ENCODE data around the gene MUC2.

MUC2 gene

GRCh38 chr11:1074244-1075221 is at the start of gene MUC2:
Gene MUC2 (plus strand): TSS chr11:1074874.
- no peaks in the 10 kb centered on the region for H3K9me3 Mint-ChIP-seq

GRCh38 chr11:1025410-1026162 is 49.1 kb upstream of the MUC2 start:
- H3K4me3 Mint-ChIP-seq = no peak overlapping the region
- H3K27ac Mint-ChIP-seq = no peak overlapping the region
- no peaks in the 10 kb centered on the region for H3K9me3 Mint-ChIP-seq
- no peaks in the 10 kb centered on the region for H3K4me1 Mint-ChIP-seq
- no peaks in the 10 kb centered on the region for H3K27me3 Mint-ChIP-seq
- H3K36me3 Mint-ChIP-seq = no peaks in the 10 kb centered on the region

More at GRCh38 chr11:1074244-1075221, at the start of gene MUC2:
- Mint-ChIP-seq H3K4me1 (no peaks in the 10 kb centered on the region), H3K36me3 (no peaks in the 10 kb centered on the region), H3K27ac (no peak within 1 kb of the TSS), H3K27me3 (peaks cover 2% of the 10 kb centered on the region), H3K4me3 (no peak within 1 kb of the TSS)

DNA sequence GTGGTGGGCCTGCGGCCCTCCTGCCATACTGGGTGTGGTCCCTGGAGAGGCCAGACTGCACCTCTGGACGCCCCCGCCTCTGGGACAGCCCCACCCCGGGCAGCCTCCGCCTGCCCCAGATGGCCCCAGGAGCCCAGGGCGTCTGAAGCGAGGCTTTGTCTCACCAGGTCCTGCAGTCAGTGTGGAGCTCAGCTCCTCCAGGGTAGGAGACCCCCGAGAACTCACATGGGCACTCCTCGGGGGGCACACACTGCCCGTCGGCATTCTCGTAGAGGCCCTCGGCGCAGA is 48.6 kb upstream of the MUC2 start:
- no peaks in the 10 kb centered on the region for H3K36me3 Mint-ChIP-seq
- no peaks in the 10 kb centered on the region for H3K27me3 Mint-ChIP-seq
- no peaks in the 10 kb centered on the region for H3K4me1 Mint-ChIP-seq
- H3K9me3 Mint-ChIP-seq = no peaks in the 10 kb centered on the region
- no peak overlapping the region for H3K27ac Mint-ChIP-seq
- no peak overlapping the region for H3K4me3 Mint-ChIP-seq

DNA sequence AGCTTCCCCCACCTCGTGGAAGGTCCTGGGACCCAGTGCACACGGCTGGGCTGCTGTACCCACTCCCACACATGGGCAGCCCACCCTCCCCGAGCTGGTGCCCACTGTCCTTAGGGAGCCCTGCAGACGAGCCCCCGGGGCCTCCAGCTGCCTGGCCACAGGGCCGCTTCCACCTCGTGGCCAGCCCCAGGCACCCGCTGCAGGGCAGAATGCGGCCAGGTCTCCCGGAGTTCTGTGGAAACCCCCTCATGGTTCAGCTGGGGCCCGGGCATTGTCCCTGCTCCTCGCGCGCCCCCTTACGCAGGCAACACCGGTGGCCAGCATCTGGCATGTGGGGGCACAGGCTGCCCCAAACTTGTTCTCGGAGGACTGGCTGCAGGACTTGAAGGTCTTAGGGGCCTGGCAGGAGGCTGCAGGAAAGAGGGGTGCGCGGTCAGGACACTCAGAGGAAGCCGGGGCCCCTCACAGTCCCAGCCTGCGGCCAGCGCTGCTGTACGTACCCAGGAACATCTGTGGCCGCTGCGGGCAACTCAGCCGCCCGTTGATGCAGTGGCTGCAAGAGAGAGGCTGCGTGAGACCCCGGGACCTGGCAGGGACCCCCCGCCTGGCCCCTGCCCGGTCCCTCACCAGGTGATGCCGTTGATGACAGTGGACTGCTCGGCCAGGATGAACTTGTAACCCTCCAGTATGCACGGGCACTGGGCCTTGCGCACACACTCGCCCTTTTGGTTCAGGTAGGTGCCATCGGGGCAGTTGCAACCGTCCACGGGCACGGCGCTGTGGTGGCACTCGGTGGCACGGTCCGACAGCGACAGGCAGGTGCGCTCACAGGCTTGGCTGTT is 47.8 kb upstream of the MUC2 start:
- Mint-ChIP-seq H3K27me3 (no peaks in the 10 kb centered on the region), H3K4me1 (no peaks in the 10 kb centered on the region), H3K36me3 (no peaks in the 10 kb centered on the region), H3K4me3 (no peak overlapping the region), H3K9me3 (no peaks in the 10 kb centered on the region), H3K27ac (no peak overlapping the region)

DNA sequence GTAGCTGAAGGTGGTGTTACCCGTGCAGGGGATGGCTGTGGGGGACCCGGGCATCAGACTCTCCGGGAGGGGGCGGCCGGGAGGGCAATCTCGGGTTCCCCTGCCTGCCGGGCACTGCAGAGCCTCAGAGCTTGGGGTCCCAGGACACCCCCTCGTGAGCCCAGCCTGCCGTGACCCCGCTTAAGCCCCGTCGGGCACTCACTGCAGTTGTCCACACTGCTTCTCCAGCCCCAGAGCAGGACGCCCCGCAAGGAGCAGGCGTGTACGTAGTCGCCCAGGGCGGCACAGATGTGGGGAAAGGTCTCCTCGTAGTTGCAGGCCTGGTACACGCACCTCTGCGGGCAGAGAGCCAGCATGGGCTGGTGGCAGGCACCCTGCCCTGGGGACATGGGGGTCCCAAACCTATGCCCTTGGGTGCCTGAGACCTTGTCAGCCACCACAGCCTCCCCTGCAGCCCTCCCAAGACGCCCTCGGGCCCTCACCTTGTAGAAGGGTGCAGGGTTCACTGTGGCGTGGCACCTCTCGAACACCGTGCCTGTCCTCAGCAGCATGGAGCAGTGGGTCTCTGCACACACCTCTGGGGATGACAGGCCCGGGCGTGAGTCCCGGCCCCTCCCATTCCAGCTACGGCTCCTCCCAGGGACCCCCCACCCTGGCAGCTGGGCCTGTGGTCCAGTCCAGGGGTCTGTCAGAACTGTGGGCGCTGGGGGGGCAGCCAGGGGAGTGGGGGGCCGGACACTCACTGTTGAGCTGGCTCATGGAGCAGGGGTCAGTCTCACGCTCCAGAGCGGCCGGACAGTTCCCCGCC is 47.0 kb upstream of the MUC2 start:
- Mint-ChIP-seq H3K9me3 (no peaks in the 10 kb centered on the region), H3K36me3 (no peaks in the 10 kb centered on the region)

DNA sequence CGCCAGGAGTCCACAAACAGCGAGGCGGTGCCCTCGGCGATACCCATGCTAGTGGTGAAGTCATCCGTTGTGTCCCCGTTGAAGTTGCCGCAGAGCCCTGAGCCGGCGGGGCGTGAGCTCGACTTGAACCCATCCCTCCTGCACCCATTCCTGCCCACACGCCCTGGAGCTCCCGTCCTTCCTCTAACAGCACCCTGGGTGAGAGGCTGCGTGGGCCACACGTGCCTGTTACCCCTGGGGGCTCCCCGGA is 46.5 kb upstream of the MUC2 start:
- H3K9me3 Mint-ChIP-seq = no peaks in the 10 kb centered on the region
- H3K4me1 Mint-ChIP-seq = no peaks in the 10 kb centered on the region
- H3K27ac Mint-ChIP-seq = no peak overlapping the region
- H3K36me3 Mint-ChIP-seq = no peaks in the 10 kb centered on the region
- no peak overlapping the region for H3K4me3 Mint-ChIP-seq
- H3K27me3 Mint-ChIP-seq = no peaks in the 10 kb centered on the region

More for the DNA sequence above, 47.0 kb upstream of the MUC2 start:
- no peaks in the 10 kb centered on the region for H3K4me1 Mint-ChIP-seq
- H3K4me3 Mint-ChIP-seq = no peak overlapping the region
- no peaks in the 10 kb centered on the region for H3K27me3 Mint-ChIP-seq
- no peak overlapping the region for H3K27ac Mint-ChIP-seq

- no peak overlapping the region for H3K27ac Mint-ChIP-seq
- H3K36me3 Mint-ChIP-seq = no peaks in the 10 kb centered on the region
- no peaks in the 10 kb centered on the region for H3K9me3 Mint-ChIP-seq
- no peak overlapping the region for H3K4me3 Mint-ChIP-seq
- no peaks in the 10 kb centered on the region for H3K4me1 Mint-ChIP-seq
- no peaks in the 10 kb centered on the region for H3K27me3 Mint-ChIP-seq
Observed at GRCh38 chr11:1028616-1029015, 46.1 kb upstream of the MUC2 start.

DNA sequence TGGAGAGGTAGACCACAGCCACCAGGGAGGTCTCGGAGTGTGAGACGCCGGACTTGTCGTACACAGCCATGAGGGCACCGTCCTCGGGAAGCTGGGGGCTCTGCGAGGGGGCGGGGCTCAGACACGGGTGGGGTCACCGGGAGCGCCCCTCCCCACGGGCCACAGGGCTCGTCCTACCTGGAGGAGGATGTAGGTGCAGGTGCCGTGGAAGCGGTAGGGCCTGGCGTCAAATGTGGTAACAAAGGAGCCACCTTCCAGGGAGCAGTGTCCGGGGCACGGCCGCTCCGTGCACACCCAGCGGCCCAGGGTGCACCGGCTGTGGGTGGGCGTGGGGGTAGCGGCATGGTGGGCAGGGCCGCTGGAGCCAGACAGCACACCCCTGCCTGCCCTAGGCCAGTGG is 45.6 kb upstream of the MUC2 start:
- no peaks in the 10 kb centered on the region for H3K36me3 Mint-ChIP-seq
- H3K27ac Mint-ChIP-seq = no peak overlapping the region
- H3K9me3 Mint-ChIP-seq = no peaks in the 10 kb centered on the region
- no peaks in the 10 kb centered on the region for H3K27me3 Mint-ChIP-seq
- no peak overlapping the region for H3K4me3 Mint-ChIP-seq
- H3K4me1 Mint-ChIP-seq = no peaks in the 10 kb centered on the region

DNA sequence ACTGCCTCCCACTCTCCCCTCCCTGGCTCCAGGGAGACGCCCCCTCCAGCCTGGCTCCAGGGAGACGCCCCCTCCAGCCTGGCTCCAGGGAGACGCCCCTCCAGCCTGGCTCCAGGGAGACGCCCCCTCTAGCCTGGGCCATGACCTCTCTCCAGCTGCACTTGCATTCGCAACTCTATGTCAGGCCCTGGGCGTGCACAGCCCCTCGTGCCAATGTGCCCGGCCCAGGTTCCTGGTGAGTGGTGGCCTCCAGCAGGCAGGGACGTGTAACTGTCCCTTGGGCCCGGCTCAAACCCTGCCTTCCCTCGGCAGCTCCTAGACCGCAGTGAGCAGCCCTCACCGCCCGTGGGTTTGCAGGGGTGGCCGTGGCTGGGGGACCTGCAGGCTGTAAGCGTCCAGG is 45.0 kb upstream of the MUC2 start:
- Mint-ChIP-seq H3K4me1 (no peaks in the 10 kb centered on the region), H3K4me3 (no peak overlapping the region), H3K36me3 (no peaks in the 10 kb centered on the region), H3K27me3 (no peaks in the 10 kb centered on the region), H3K27ac (no peak overlapping the region), H3K9me3 (no peaks in the 10 kb centered on the region)

GRCh38 chr11:1030086-1030485 is 44.6 kb upstream of the MUC2 start:
- H3K4me1 Mint-ChIP-seq = no peaks in the 10 kb centered on the region
- H3K27me3 Mint-ChIP-seq = no peaks in the 10 kb centered on the region
- H3K36me3 Mint-ChIP-seq = no peaks in the 10 kb centered on the region
- no peak overlapping the region for H3K27ac Mint-ChIP-seq
- no peaks in the 10 kb centered on the region for H3K9me3 Mint-ChIP-seq
- H3K4me3 Mint-ChIP-seq = no peak overlapping the region

DNA sequence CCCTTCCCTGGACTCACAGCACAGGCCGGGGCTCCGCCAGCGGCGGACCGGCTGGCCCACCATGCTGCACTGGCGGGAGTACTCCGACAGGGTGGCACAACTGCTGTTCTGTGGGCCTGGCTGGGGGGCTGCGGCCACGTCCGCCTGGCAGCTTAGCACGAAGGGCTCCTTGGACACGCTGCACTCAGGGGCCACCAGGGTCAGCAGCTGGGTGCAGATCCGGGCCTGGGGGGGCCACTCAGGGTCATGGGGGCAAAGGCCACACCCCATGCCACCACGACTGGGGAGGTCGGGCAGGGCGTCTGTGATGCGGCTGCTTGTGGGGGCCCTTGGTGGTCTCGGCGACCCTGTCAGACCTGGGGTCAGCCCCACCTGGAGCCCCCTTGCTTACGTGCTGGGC is 44.1 kb upstream of the MUC2 start:
- no peaks in the 10 kb centered on the region for H3K9me3 Mint-ChIP-seq
- no peaks in the 10 kb centered on the region for H3K27me3 Mint-ChIP-seq
- H3K36me3 Mint-ChIP-seq = no peaks in the 10 kb centered on the region
- no peak overlapping the region for H3K27ac Mint-ChIP-seq
- no peak overlapping the region for H3K4me3 Mint-ChIP-seq
- no peaks in the 10 kb centered on the region for H3K4me1 Mint-ChIP-seq

DNA sequence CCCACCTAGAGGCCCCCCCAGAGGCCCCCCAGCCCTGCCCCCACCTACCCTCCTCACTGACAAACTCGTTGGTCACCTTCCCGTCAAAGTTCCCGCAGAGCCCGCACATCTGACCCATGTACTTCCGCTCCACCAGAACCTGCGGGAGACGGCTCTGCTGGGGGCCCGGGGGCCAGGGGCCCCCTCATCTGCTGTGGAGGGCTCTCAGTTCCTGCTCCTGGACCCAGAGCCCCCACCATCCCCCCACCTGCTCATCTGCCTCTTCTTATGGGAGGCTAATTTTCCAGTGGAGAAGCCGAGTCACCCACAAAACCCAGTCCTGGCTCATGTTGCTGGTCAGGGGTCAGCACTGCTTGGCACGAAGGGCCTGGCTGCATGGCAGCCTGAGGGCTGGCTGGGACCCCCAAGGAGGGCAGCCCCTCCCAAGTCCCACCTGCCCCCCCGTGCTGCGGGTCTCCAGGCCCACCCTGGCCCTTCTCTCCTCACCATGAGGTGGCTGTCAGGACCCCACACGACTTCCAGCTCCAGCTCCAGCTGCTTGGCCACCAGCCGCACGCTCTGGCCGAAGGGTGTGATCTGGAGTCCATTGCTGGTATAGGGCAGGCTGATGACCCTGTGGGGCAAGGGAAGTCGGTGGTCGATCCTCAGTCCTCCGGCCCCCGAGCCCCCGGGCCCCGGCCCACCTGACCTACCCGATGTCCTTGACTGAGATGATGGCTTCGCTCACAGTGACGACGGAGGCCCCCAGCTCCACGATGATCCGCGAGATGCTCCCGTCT is 43.4 kb upstream of the MUC2 start:
- H3K27me3 Mint-ChIP-seq = no peaks in the 10 kb centered on the region
- no peaks in the 10 kb centered on the region for H3K4me1 Mint-ChIP-seq

DNA sequence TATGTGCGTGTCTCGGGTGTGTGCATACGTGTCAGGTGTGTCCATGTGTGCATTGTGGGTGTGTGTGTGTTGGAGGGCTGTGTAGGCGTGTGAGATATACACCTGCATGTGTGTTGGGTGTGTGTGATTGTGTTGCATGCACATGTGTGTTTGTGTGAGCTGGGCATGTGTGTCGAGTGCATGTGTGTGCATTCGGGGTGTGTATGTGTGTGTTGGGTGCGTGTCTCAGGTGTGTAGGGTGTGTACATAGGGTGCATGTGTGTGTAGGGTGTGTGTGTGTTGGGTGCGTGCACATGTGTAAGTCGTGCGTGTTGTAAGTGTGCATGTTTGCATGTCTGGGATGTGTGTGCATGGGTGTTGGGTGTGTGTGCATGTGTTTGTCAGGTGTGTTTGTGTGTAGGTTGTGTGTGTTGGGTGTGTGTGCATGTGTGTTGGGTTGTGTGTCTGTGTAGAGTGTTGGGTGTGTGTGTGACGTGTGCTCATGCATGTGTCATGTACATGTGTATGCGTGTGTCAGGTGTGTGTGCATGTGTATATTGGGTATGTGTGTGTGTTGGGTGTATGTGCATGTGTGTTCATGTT is 42.3 kb upstream of the MUC2 start:
- Mint-ChIP-seq H3K4me3 (no peak overlapping the region), H3K36me3 (no peaks in the 10 kb centered on the region), H3K4me1 (no peaks in the 10 kb centered on the region), H3K9me3 (no peaks in the 10 kb centered on the region), H3K27ac (no peak overlapping the region), H3K27me3 (no peaks in the 10 kb centered on the region)

More for the DNA sequence above, 43.4 kb upstream of the MUC2 start:
- H3K4me3 Mint-ChIP-seq = no peak overlapping the region
- H3K27ac Mint-ChIP-seq = no peak overlapping the region
- H3K9me3 Mint-ChIP-seq = no peaks in the 10 kb centered on the region
- H3K36me3 Mint-ChIP-seq = no peaks in the 10 kb centered on the region

DNA sequence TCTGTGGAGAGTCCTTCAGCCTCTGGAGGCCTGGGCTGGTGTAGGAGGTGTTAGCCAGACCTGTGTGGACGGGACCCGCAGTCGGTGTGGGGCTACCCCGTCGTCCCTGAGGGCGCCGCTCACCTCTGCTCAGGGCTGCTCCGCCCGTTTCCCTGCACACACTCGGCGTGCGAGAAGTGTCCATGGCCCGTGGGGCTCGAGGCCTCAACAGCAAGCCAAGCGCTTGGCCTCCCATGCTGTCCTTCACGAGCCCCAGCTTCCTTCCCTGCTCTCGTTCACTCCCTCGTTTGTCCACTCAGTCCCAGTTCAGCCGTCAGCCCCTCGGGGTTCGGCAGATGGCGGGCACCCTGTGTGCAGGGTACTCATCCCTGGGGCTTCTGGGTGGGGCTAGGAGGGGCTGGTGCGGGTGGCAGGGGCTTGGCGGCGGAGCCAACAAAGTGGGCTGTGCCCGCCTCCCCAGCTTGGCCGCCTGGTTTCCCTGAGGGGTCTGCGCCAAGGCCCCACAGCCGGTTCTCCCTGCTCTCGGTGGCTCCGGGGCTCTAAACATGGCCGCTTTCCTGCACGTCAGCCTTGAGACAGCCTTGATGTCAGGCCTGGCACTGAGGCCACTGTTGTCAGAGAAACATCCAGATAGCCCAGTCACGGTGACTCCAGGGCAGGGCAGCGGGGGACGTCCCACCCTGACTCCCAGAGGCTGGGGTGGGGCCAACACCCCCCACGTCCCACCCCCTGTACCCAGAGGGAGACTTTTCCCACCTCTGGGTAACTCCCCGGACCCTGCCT is 41.5 kb upstream of the MUC2 start:
- no peaks in the 10 kb centered on the region for H3K27me3 Mint-ChIP-seq
- no peak overlapping the region for H3K27ac Mint-ChIP-seq
- no peaks in the 10 kb centered on the region for H3K4me1 Mint-ChIP-seq
- no peaks in the 10 kb centered on the region for H3K36me3 Mint-ChIP-seq
- no peaks in the 10 kb centered on the region for H3K9me3 Mint-ChIP-seq
- no peak overlapping the region for H3K4me3 Mint-ChIP-seq
